Measurements from ENCODE around the gene KIR2DL1. TPM values are rescaled to one million over a fixed set of nuclear protein-coding genes. Genes with fewer than 3 reads are reported as not detected.
"Not testable (repeated sequence)": the region's sequence is repeated elsewhere in the genome, so short reads cannot be mapped to it uniquely, and the experiment has no call there.

Gene KIR2DL1
- total RNA-seq, 1 donor from 2014 or later = not detected

- H3K27me3 Mint-ChIP-seq (ENCODE audit: low read depth, unreplicated experiment) = no peaks in the 10 kb centered on the region
- TF ChIP-seq EZH2 (IDR thresholded peaks at IDR 0.05; ENCODE audit: insufficient read depth, low read length) (no peak), CTCF (IDR thresholded peaks at IDR 0.05; ENCODE audit: insufficient read depth, low read depth, low read length) (no peak)
- no peak overlapping the region for H3K4me3 Mint-ChIP-seq (ENCODE audit: unreplicated experiment)
- no peaks in the 10 kb centered on the region for H4K20me1 ChIP-seq (ENCODE audit: insufficient read depth, low read length)
- H3K27me3 ChIP-seq (ENCODE audit: insufficient read depth, low read length) = no peaks in the 10 kb centered on the region
- H3K9me3 ChIP-seq (ENCODE audit: insufficient read depth, low read depth, low read length) = peaks cover 6% of the 10 kb centered on the region
- DNase-seq (ENCODE audit: low read depth) = no peak
- no peak for FAIRE-seq
- H3K4me1 Mint-ChIP-seq (ENCODE audit: low read depth, unreplicated experiment) = no peaks in the 10 kb centered on the region
- H3K79me2 ChIP-seq (ENCODE audit: insufficient read depth, low read length) = no peaks in the 10 kb centered on the region
- no peak overlapping the region for H3K9ac ChIP-seq (ENCODE audit: low read length)
- no peak overlapping the region for H3K4me2 ChIP-seq (ENCODE audit: low read length)
- peaks cover 27% of the 10 kb centered on the region for H3K9me3 Mint-ChIP-seq (ENCODE audit: unreplicated experiment)
- H3K27ac Mint-ChIP-seq (ENCODE audit: unreplicated experiment) = no peak overlapping the region
- H3K27ac ChIP-seq (ENCODE audit: low read depth, low read length) = no peak overlapping the region
- no peaks in the 10 kb centered on the region for H3K4me1 ChIP-seq (ENCODE audit: insufficient read depth, low read length)
- no peaks in the 10 kb centered on the region for H3K36me3 Mint-ChIP-seq (ENCODE audit: low read depth, unreplicated experiment)
- no peak overlapping the region for H2AFZ ChIP-seq (ENCODE audit: low read depth, low read length)
- no peaks in the 10 kb centered on the region for H3K36me3 ChIP-seq (ENCODE audit: insufficient read depth, low read length)
- H3K4me3 ChIP-seq (ENCODE audit: insufficient read depth, low read depth, low read length) = no peak overlapping the region
These were observed 40.0 kb upstream of the KIR2DL1 start for GRCh38 chr19:54729416-54730188.

GRCh38 chr19:54731191-54731590 is 38.4 kb upstream of the KIR2DL1 start:
- Mint-ChIP-seq H3K27ac (ENCODE audit: unreplicated experiment) (no peak overlapping the region), H3K9me3 (ENCODE audit: unreplicated experiment) (peaks cover 37% of the 10 kb centered on the region), H3K27me3 (ENCODE audit: low read depth, unreplicated experiment) (no peaks in the 10 kb centered on the region), H3K4me1 (ENCODE audit: low read depth, unreplicated experiment) (no peaks in the 10 kb centered on the region), H3K36me3 (ENCODE audit: low read depth, unreplicated experiment) (no peaks in the 10 kb centered on the region), H3K4me3 (ENCODE audit: unreplicated experiment) (no peak overlapping the region)
- DNase-seq (ENCODE audit: low read depth) (no peak), FAIRE-seq (no peak)
- Histone ChIP-seq H3K79me2 (ENCODE audit: insufficient read depth, low read length) (no peaks in the 10 kb centered on the region), H3K27me3 (ENCODE audit: insufficient read depth, low read length) (no peaks in the 10 kb centered on the region), H3K36me3 (ENCODE audit: insufficient read depth, low read length) (no peaks in the 10 kb centered on the region), H2AFZ (ENCODE audit: low read depth, low read length) (no peak overlapping the region), H3K9ac (ENCODE audit: low read length) (no peak overlapping the region), H3K4me2 (ENCODE audit: low read length) (no peak overlapping the region), H3K27ac (ENCODE audit: low read depth, low read length) (no peak overlapping the region), H3K9me3 (ENCODE audit: insufficient read depth, low read depth, low read length) (peaks cover 6% of the 10 kb centered on the region), H4K20me1 (ENCODE audit: insufficient read depth, low read length) (no peaks in the 10 kb centered on the region), H3K4me1 (ENCODE audit: insufficient read depth, low read length) (no peaks in the 10 kb centered on the region), H3K4me3 (ENCODE audit: insufficient read depth, low read depth, low read length) (no peak overlapping the region)
- TF ChIP-seq EZH2 (IDR thresholded peaks at IDR 0.05; ENCODE audit: insufficient read depth, low read length) = no peak
- TF ChIP-seq CTCF (IDR thresholded peaks at IDR 0.05; ENCODE audit: insufficient read depth, low read depth, low read length) = no peak

- H3K4me1 Mint-ChIP-seq (ENCODE audit: low read depth, unreplicated experiment); H3K9ac ChIP-seq (ENCODE audit: low read length); H3K27ac ChIP-seq (ENCODE audit: low read depth, low read length); FAIRE-seq; H4K20me1 ChIP-seq (ENCODE audit: insufficient read depth, low read length); H2AFZ ChIP-seq (ENCODE audit: low read depth, low read length); H3K4me3 Mint-ChIP-seq (ENCODE audit: unreplicated experiment); H3K27me3 Mint-ChIP-seq (ENCODE audit: low read depth, unreplicated experiment); H3K4me3 ChIP-seq (ENCODE audit: insufficient read depth, low read depth, low read length); H3K4me1 ChIP-seq (ENCODE audit: insufficient read depth, low read length); H3K27ac Mint-ChIP-seq (ENCODE audit: unreplicated experiment); H3K36me3 Mint-ChIP-seq (ENCODE audit: low read depth, unreplicated experiment); H3K4me2 ChIP-seq (ENCODE audit: low read length); H3K9me3 ChIP-seq (ENCODE audit: insufficient read depth, low read depth, low read length); H3K36me3 ChIP-seq (ENCODE audit: insufficient read depth, low read length); H3K79me2 ChIP-seq (ENCODE audit: insufficient read depth, low read length); H3K27me3 ChIP-seq (ENCODE audit: insufficient read depth, low read length); DNase-seq (ENCODE audit: low read depth): not testable (repeated sequence)
- peaks cover 27% of the 10 kb centered on the region for H3K9me3 Mint-ChIP-seq (ENCODE audit: unreplicated experiment)
These were observed 31.3 kb upstream of the KIR2DL1 start, which contains the start of gene KIR2DL3 for GRCh38 chr19:54738306-54738705. Gene KIR2DL3 (plus strand): TSS chr19:54738513. CDS start chr19:54738546, 33 bp downstream.

All from astrocyte (in vitro differentiated cells and primary cell).